ENCODE data around the gene SLC35A2.

SLC35A2 gene

GRCh38 chrX:48918301-48918642 is 6.8 kb upstream of the SLC35A2 start:
- H3K27me3 Mint-ChIP-seq = no peaks in the 10 kb centered on the region
- peaks cover 22% of the 10 kb centered on the region for H3K36me3 Mint-ChIP-seq
- ATAC-seq (ENCODE audit: low read depth) (no peak), DNase-seq (ENCODE audit: low spot score in 2 of 2) (no peak)
- H3K4me3 Mint-ChIP-seq = peak overlapping the region; percentile 87
- peak overlapping the region; percentile 95 for H3K27ac Mint-ChIP-seq
- H3K9me3 Mint-ChIP-seq = no peaks in the 10 kb centered on the region
- peaks cover 21% of the 10 kb centered on the region for H3K4me1 Mint-ChIP-seq

GRCh38 chrX:48917139-48918001 is 5.9 kb upstream of the SLC35A2 start:
- H3K4me1 Mint-ChIP-seq = peaks cover 23% of the 10 kb centered on the region
- H3K36me3 Mint-ChIP-seq = peaks cover 21% of the 10 kb centered on the region
- peak; percentile 50 for ATAC-seq (ENCODE audit: low read depth)
- H3K9me3 Mint-ChIP-seq = no peaks in the 10 kb centered on the region
- H3K27me3 Mint-ChIP-seq = no peaks in the 10 kb centered on the region
- peak overlapping the region; percentile 87 for H3K4me3 Mint-ChIP-seq
- peak; percentile 84 to 85 for DNase-seq (ENCODE audit: low spot score in 2 of 2)
- H3K27ac Mint-ChIP-seq = peak overlapping the region; percentile 95

GRCh38 chrX:48914593-48915493 is 3.4 kb upstream of the SLC35A2 start:
- peaks cover 21% of the 10 kb centered on the region for H3K36me3 Mint-ChIP-seq
- H3K4me1 Mint-ChIP-seq = peaks cover 31% of the 10 kb centered on the region
- no peaks in the 10 kb centered on the region for H3K9me3 Mint-ChIP-seq
- DNase-seq (ENCODE audit: low spot score in 2 of 2) (no peak), ATAC-seq (ENCODE audit: low read depth) (no peak)
- peak overlapping the region; percentile 99 for H3K27ac Mint-ChIP-seq
- H3K27me3 Mint-ChIP-seq = no peaks in the 10 kb centered on the region
- H3K4me3 Mint-ChIP-seq = peak overlapping the region; percentile 87

GRCh38 chrX:48913605-48914366 is 2.3 kb upstream of the SLC35A2 start:
- Mint-ChIP-seq H3K4me1 (peaks cover 28% of the 10 kb centered on the region), H3K27ac (peak overlapping the region; percentile 99), H3K36me3 (peaks cover 21% of the 10 kb centered on the region), H3K4me3 (peak overlapping the region; percentile 87), H3K27me3 (no peaks in the 10 kb centered on the region), H3K9me3 (no peaks in the 10 kb centered on the region)
- DNase-seq (ENCODE audit: low spot score in 2 of 2) (no peak), ATAC-seq (ENCODE audit: low read depth) (no peak)

- H3K36me3 Mint-ChIP-seq = peaks cover 7% of the 10 kb centered on the region
- ATAC-seq (ENCODE audit: low read depth) (peak; percentile 14), DNase-seq (ENCODE audit: low spot score in 2 of 2) (no peak)
- H3K4me1 Mint-ChIP-seq = peaks cover 25% of the 10 kb centered on the region
- peak overlapping the region; percentile 99 for H3K27ac Mint-ChIP-seq
- H3K4me3 Mint-ChIP-seq = peak overlapping the region; percentile 94
- no peaks in the 10 kb centered on the region for H3K9me3 Mint-ChIP-seq
- H3K27me3 Mint-ChIP-seq = no peaks in the 10 kb centered on the region
These were observed 477 bp downstream of the SLC35A2 start for GRCh38 chrX:48910926-48911411.

- Mint-ChIP-seq H3K9me3 (no peaks in the 10 kb centered on the region), H3K27me3 (no peaks in the 10 kb centered on the region), H3K36me3 (peaks cover 7% of the 10 kb centered on the region), H3K4me1 (peaks cover 23% of the 10 kb centered on the region), H3K27ac (peak overlapping the region; percentile 99), H3K4me3 (no peak overlapping the region)
- DNase-seq (ENCODE audit: low spot score in 2 of 2) = no peak
- ATAC-seq (ENCODE audit: low read depth) = no peak
These were observed 1.6 kb downstream of the SLC35A2 start for GRCh38 chrX:48909703-48910294.

- peaks cover 2% of the 10 kb centered on the region for H3K36me3 Mint-ChIP-seq
- peak overlapping the region; percentile 73 for H3K27ac Mint-ChIP-seq
- H3K4me3 Mint-ChIP-seq = no peak overlapping the region
- DNase-seq (ENCODE audit: low spot score in 2 of 2) = no peak
- no peaks in the 10 kb centered on the region for H3K9me3 Mint-ChIP-seq
- peaks cover 20% of the 10 kb centered on the region for H3K4me1 Mint-ChIP-seq
- no peaks in the 10 kb centered on the region for H3K27me3 Mint-ChIP-seq
- no peak for ATAC-seq (ENCODE audit: low read depth)
These were observed 2.8 kb downstream of the SLC35A2 start for GRCh38 chrX:48908600-48908999.

- H3K27ac Mint-ChIP-seq = no peak overlapping the region
These were observed 6.2 kb downstream of the SLC35A2 start for GRCh38 chrX:48905090-48905790.

GRCh38 chrX:48904626-48905025 is 6.8 kb downstream of the SLC35A2 start:
- Mint-ChIP-seq H3K9me3 (no peaks in the 10 kb centered on the region), H3K27me3 (no peaks in the 10 kb centered on the region), H3K4me3 (no peak overlapping the region), H3K36me3 (peaks cover 5% of the 10 kb centered on the region), H3K27ac (no peak overlapping the region), H3K4me1 (peaks cover 2% of the 10 kb centered on the region)
- ATAC-seq (ENCODE audit: low read depth) (no peak), DNase-seq (ENCODE audit: low spot score in 2 of 2) (no peak)

More at GRCh38 chrX:48905090-48905790, 6.2 kb downstream of the SLC35A2 start:
- DNase-seq (ENCODE audit: low spot score in 2 of 2) (no peak), ATAC-seq (ENCODE audit: low read depth) (no peak)
- H3K9me3 Mint-ChIP-seq = no peaks in the 10 kb centered on the region
- no peak overlapping the region for H3K4me3 Mint-ChIP-seq
- peaks cover 5% of the 10 kb centered on the region for H3K36me3 Mint-ChIP-seq
- H3K27me3 Mint-ChIP-seq = no peaks in the 10 kb centered on the region
- H3K4me1 Mint-ChIP-seq = peaks cover 2% of the 10 kb centered on the region

GRCh38 chrX:48904180-48904579 is 7.3 kb downstream of the SLC35A2 start:
- H3K4me1 Mint-ChIP-seq = peaks cover 2% of the 10 kb centered on the region
- ATAC-seq (ENCODE audit: low read depth) (no peak), DNase-seq (ENCODE audit: low spot score in 2 of 2) (no peak)
- H3K4me3 Mint-ChIP-seq = no peak overlapping the region
- no peaks in the 10 kb centered on the region for H3K27me3 Mint-ChIP-seq
- no peaks in the 10 kb centered on the region for H3K9me3 Mint-ChIP-seq
- peaks cover 5% of the 10 kb centered on the region for H3K36me3 Mint-ChIP-seq
- H3K27ac Mint-ChIP-seq = no peak overlapping the region

- no peak overlapping the region for H3K27ac Mint-ChIP-seq
- no peak for DNase-seq (ENCODE audit: low spot score in 2 of 2)
- H3K4me3 Mint-ChIP-seq = no peak overlapping the region
- H3K9me3 Mint-ChIP-seq = no peaks in the 10 kb centered on the region
- H3K36me3 Mint-ChIP-seq = peaks cover 5% of the 10 kb centered on the region
- no peak for ATAC-seq (ENCODE audit: low read depth)
- H3K27me3 Mint-ChIP-seq = no peaks in the 10 kb centered on the region
- peaks cover 5% of the 10 kb centered on the region for H3K4me1 Mint-ChIP-seq
These were observed 8.2 kb downstream of the SLC35A2 start for GRCh38 chrX:48903290-48903689.

- Mint-ChIP-seq H3K27ac (peak overlapping the region; percentile 55), H3K9me3 (no peaks in the 10 kb centered on the region), H3K36me3 (peaks cover 5% of the 10 kb centered on the region), H3K4me3 (no peak overlapping the region), H3K27me3 (no peaks in the 10 kb centered on the region), H3K4me1 (peaks cover 5% of the 10 kb centered on the region)
- ATAC-seq (ENCODE audit: low read depth) (no peak), DNase-seq (ENCODE audit: low spot score in 2 of 2) (no peak)
These were observed 8.7 kb downstream of the SLC35A2 start for GRCh38 chrX:48902776-48903175.

GRCh38 chrX:48902135-48902534 is 9.3 kb downstream of the SLC35A2 start:
- H3K4me1 Mint-ChIP-seq = peaks cover 5% of the 10 kb centered on the region
- no peak for ATAC-seq (ENCODE audit: low read depth)
- peaks cover 5% of the 10 kb centered on the region for H3K36me3 Mint-ChIP-seq
- H3K27ac Mint-ChIP-seq = no peak overlapping the region
- H3K4me3 Mint-ChIP-seq = no peak overlapping the region
- no peaks in the 10 kb centered on the region for H3K27me3 Mint-ChIP-seq
- no peaks in the 10 kb centered on the region for H3K9me3 Mint-ChIP-seq
- DNase-seq (ENCODE audit: low spot score in 2 of 2) = no peak
